A673 (cell line): Measurements from ENCODE around the gene CCNDBP1. TPM values are rescaled to one million over a fixed set of nuclear protein-coding genes. Genes with fewer than 3 reads are reported as not detected.
A peak's percentile ranks its signal among the peaks of the same experiment; 100 is the strongest.

Experiments
- Bru-seq: library from RNA; stranded (reverse); fragments of 400-500 nt; gene quantifications from one replicate; lab custom pipeline; 2021; lab: Mats Ljungman, UMichigan
- BruChase-seq, 2 experiments: library from RNA; stranded (reverse); fragments of 400-500 nt; gene quantifications; one replicate each; lab custom pipeline; 2021; lab: Mats Ljungman, UMichigan
- BruUV-seq: library from RNA; stranded (reverse); fragments of 400-500 nt; replicated peaks from 2 replicates; lab custom pipeline; 2021; lab: Mats Ljungman, UMichigan
- CTCF ChIA-PET: fragments of 300-600 bp; sonication (Branson Sonifier 250); formaldehyde crosslinking; loops from one replicate; lab custom pipeline; 2022; ENCODE audit warnings: antibody characterized with exemption; lab: Charles Lee
- POLR2A ChIA-PET: fragments of 300-600 bp; sonication (Branson Sonifier 250); formaldehyde crosslinking; loops from one replicate; lab custom pipeline; 2022; ENCODE audit warnings: antibody characterized with exemption; ENCODE audit not compliant: low non-redundant PET; lab: Charles Lee
- DNase-seq: peaks from one replicate; pipeline ENCODE4 v3.0.0-alpha.2; 2015; ENCODE audit warnings: low spot score
- H3K27ac ChIP-seq: fragments of 200-600 bp; sonication (generic); 2 replicates; pipeline ENCODE4 v1.5.1; 2016; ENCODE audit warnings: mixed run types, low read depth, mild to moderate bottlenecking, mixed read lengths, antibody characterized with exemption, low read length; ENCODE audit not compliant: poor library complexity, severe bottlenecking
- H3K27me3 ChIP-seq: fragments of 200-600 bp; sonication (generic); replicated peaks from 2 replicates; pipeline ENCODE4 v1.6.1; 2017; ENCODE audit warnings: mixed run types, low read depth, mild to moderate bottlenecking, mixed read lengths, antibody characterized with exemption, low read length; ENCODE audit not compliant: insufficient read depth, poor library complexity
- H3K36me3 ChIP-seq: fragments of 200-600 bp; sonication (generic); 2 replicates; pipeline ENCODE4 v1.6.1; 2016; ENCODE audit warnings: mixed run types, mild to moderate bottlenecking, mixed read lengths, antibody characterized with exemption, low read length; ENCODE audit not compliant: insufficient read depth, poor library complexity, severe bottlenecking
- H3K4me1 ChIP-seq: fragments of 200-600 bp; sonication (generic); 2 replicates; pipeline ENCODE4 v1.6.1; 2017; ENCODE audit warnings: mixed run types, mild to moderate bottlenecking, mixed read lengths, antibody characterized with exemption, low read length; ENCODE audit not compliant: insufficient read depth, poor library complexity, severe bottlenecking
- H3K4me3 ChIP-seq: fragments of 200-600 bp; sonication (generic); 2 replicates; pipeline ENCODE4 v1.5.1; 2016; ENCODE audit warnings: low read depth, mixed run types, mild to moderate bottlenecking, mixed read lengths, low read length; ENCODE audit not compliant: poor library complexity, severe bottlenecking
- H3K9me3 ChIP-seq: fragments of 200-600 bp; sonication (generic); 2 replicates; pipeline ENCODE4 v1.6.1; 2016; ENCODE audit warnings: mixed run types, low read depth, mild to moderate bottlenecking, mixed read lengths, antibody characterized with exemption, low read length; ENCODE audit not compliant: poor library complexity, severe bottlenecking
- CTCF ChIP-seq: fragments of 300-800, 200-600 bp; sonication (generic); conservative IDR thresholded peaks from 2 replicates; pipeline ENCODE4 v1.5.1; 2017; ENCODE audit warnings: low read depth, mild to moderate bottlenecking, antibody characterized with exemption, low read length, moderate library complexity, mixed read lengths
- EZH2 ChIP-seq: fragments of 200-600 bp; sonication (generic); IDR thresholded peaks from 2 replicates; pipeline ENCODE4 v1.6.1; 2017; ENCODE audit warnings: borderline replicate concordance, low read depth, mild to moderate bottlenecking, mixed read lengths, antibody characterized with exemption, low read length; ENCODE audit not compliant: poor library complexity, severe bottlenecking
- intact Hi-C: fragments of 100-400 bp; cut with micrococcal nuclease; formaldehyde crosslinking; loops from one replicate; pipeline ENCODE4 v1.10.0; 2022; ENCODE audit not compliant: unreplicated experiment
- long read RNA-seq: library from polyadenylated mRNA; stranded (forward); transcript quantifications from one replicate; pipeline ENCODE4 v2.0.0, GENCODE V29; 2022
- total RNA-seq: library from RNA; stranded (reverse); gene quantifications from 2 replicates; pipeline ENCODE4 v1.2.3, GENCODE V29; 2021

Gene CCNDBP1
- total RNA-seq (16.7 and 22.1 TPM in 2 replicates), Bru-seq, nascent RNA (percentile 58 among the genes with signal in this experiment), BruChase-seq, experiment 1, labeled RNA remaining after a 2-hour chase (percentile 50 among the genes with signal in this experiment), BruChase-seq, experiment 2, labeled RNA remaining after a 6-hour chase (percentile 57 among the genes with signal in this experiment)
- long read RNA-seq, transcript CCNDBP1-201 (11 exons, 3,660 nt) = major isoform, 46 of 59 reads
- long read RNA-seq, partial matches to known transcripts = 6 of 59 reads
- long read RNA-seq, other reads (novel, unspliced or antisense) = 4 of 59 reads

- ChIA-PET POLR2A (interaction anchor here (0.6 kb wide), 1 partner anchor 42 kb away, joined by 3 read pairs; no protein-coding TSS in a partner anchor), CTCF (interaction anchor here (1.0 kb wide), 1 partner anchor 63 kb away, joined by 5 read pairs; no protein-coding TSS in a partner anchor)
- intact Hi-C loops = loop anchor here (5.0 kb wide), 1 partner anchor 483 kb away; no protein-coding TSS in a partner anchor
- H3K4me3 ChIP-seq = peak within 1 kb of the TSS; percentile 65
- H3K9me3 ChIP-seq = no peaks in the 10 kb centered on the region
- no peaks in the 10 kb centered on the region for H3K27me3 ChIP-seq
- TF ChIP-seq CTCF = peak; percentile 65
- TF ChIP-seq EZH2 = no peak
- H3K4me1 ChIP-seq = no peaks in the 10 kb centered on the region
- no peaks in the 10 kb centered on the region for H3K36me3 ChIP-seq
- BruUV-seq = no TSS peak
- peak; percentile 82 for DNase-seq
- H3K27ac ChIP-seq = peak within 1 kb of the TSS; percentile 13
Observed at GRCh38 chr15:43185157-43186002, at the start of gene CCNDBP1. TSS of gene CCNDBP1 (plus strand) at chr15:43185403. CDS start at chr15:43185499, 96 bp downstream.

GRCh38 chr15:43143203-43143941 lies 41.8 kb upstream of the CCNDBP1 start:
- POLR2A ChIA-PET = interaction anchor here (0.6 kb wide), 1 partner anchor 42 kb away, joined by 3 read pairs; the partner anchor contains the start of gene CCNDBP1
- TF ChIP-seq EZH2 = no peak
- TF ChIP-seq CTCF = no peak
- no peaks in the 10 kb centered on the region for H3K36me3 ChIP-seq
- H3K4me3 ChIP-seq = no peak overlapping the region
- intact Hi-C loops = no loop called here
- CTCF ChIA-PET = no interaction called here
- no peaks in the 10 kb centered on the region for H3K9me3 ChIP-seq
- no TSS peak for BruUV-seq
- no peaks in the 10 kb centered on the region for H3K4me1 ChIP-seq
- H3K27me3 ChIP-seq = no peaks in the 10 kb centered on the region
- no peak overlapping the region for H3K27ac ChIP-seq
- DNase-seq = no peak

GRCh38 chr15:43144512-43144911 lies 40.7 kb upstream of the CCNDBP1 start:
- no TSS peak for BruUV-seq
- Histone ChIP-seq H3K4me1 (no peaks in the 10 kb centered on the region), H3K4me3 (no peak overlapping the region), H3K36me3 (no peaks in the 10 kb centered on the region), H3K9me3 (no peaks in the 10 kb centered on the region), H3K27me3 (no peaks in the 10 kb centered on the region), H3K27ac (no peak overlapping the region)
- intact Hi-C loops = no loop called here
- DNase-seq = no peak
- ChIA-PET CTCF (no interaction called here), POLR2A (no interaction called here)
- no peak for TF ChIP-seq CTCF
